ENCODE data around the gene TCEAL7.

- TF ChIP-seq CTCF (IDR thresholded peaks at IDR 0.05; ENCODE audit: low read depth, low read length, missing input control) = no peak
- TF ChIP-seq REST (IDR thresholded peaks at IDR 0.05) = no peak
- TF ChIP-seq TAF1 (conservative IDR thresholded peaks at IDR 0.05) = no peak
- no peak for TF ChIP-seq SP1 (IDR thresholded peaks at IDR 0.05)
- TF ChIP-seq GABPA (IDR thresholded peaks at IDR 0.05 in 1 of 2, conservative IDR thresholded peaks at IDR 0.05 in 1 of 2) = no peak
- TF ChIP-seq JUND (IDR thresholded peaks at IDR 0.05) = no peak
- TF ChIP-seq ZBTB33 (IDR thresholded peaks at IDR 0.05) = no peak
- no peak for TF ChIP-seq EGR1 (IDR thresholded peaks at IDR 0.05; ENCODE audit: low read depth in 2 of 2)
- TF ChIP-seq YY1 (IDR thresholded peaks at IDR 0.05) = no peak
- no peak for TF ChIP-seq RAD21 (IDR thresholded peaks at IDR 0.05)
- TF ChIP-seq ATF3 (IDR thresholded peaks at IDR 0.05) = no peak
These were observed 30.1 kb downstream of the TCEAL7 start for GRCh38 chrX:103360092-103360491.
